Uterus (tissue), 4 donors: ENCODE results near the gene XPNPEP3. TPM values are rescaled to one million over a fixed set of nuclear protein-coding genes. Genes with fewer than 3 reads are reported as not detected.

Experiments used
- DNase-seq, 2 donors: peaks; one replicate each; pipeline ENCODE4 v3.0.0-alpha.2; 2019 to 2020
- H3K27ac ChIP-seq, 2 donors: fragments of 200-600 bp; sonication (generic); 1 replicate in 1 of 2; 2 replicates in 1 of 2; pipeline ENCODE4 v1.5.1; 2016 to 2018
- H3K27me3 ChIP-seq, 2 donors: fragments of 200-600 bp; sonication (generic); one replicate each; pipeline ENCODE4 v1.5.1; 2018 to 2019; ENCODE audit warnings: control low read depth in 1 of 2
- H3K36me3 ChIP-seq, 2 donors: fragments of 200-600 bp; sonication (generic); one replicate each; pipeline ENCODE4 v1.5.1; 2019; ENCODE audit warnings: control low read depth in 1 of 2
- H3K4me1 ChIP-seq, 2 donors: fragments of 200-600 bp; sonication (generic); one replicate each; pipeline ENCODE4 v1.5.1; 2018 to 2019; ENCODE audit warnings: control low read depth in 1 of 2
- H3K4me3 ChIP-seq, 2 donors: fragments of 200-600 bp; sonication (generic); 1 replicate in 1 of 2; 2 replicates in 1 of 2; pipeline ENCODE4 v1.5.1; 2018 to 2019; ENCODE audit warnings: mild to moderate bottlenecking in 1 of 2
- H3K9me3 ChIP-seq, 2 donors: fragments of 200-600 bp; sonication (generic); one replicate each; pipeline ENCODE4 v1.5.1; 2019; ENCODE audit warnings: control low read depth in 1 of 2
- POLR2A ChIP-seq, 2 donors: fragments of 450-650 bp; IDR thresholded peaks; one replicate each; pipeline ENCODE4 v1.6.1; 2016; ENCODE audit warnings: antibody characterized with exemption in 2 of 2, mild to moderate bottlenecking in 1 of 2, moderate library complexity in 1 of 2
- intact Hi-C: fragments of 100-400 bp; cut with DNase I; formaldehyde crosslinking; loops from one replicate; pipeline ENCODE4 v1.15.1; 2023; ENCODE audit warnings: low total_unique reads
- microRNA-seq: library from miRNA; unstranded; fragments of <30 nt; microRNA quantifications from one replicate; pipeline ENCODE4, GENCODE V29; 2016; ENCODE audit warnings: borderline microRNAs expressed, borderline replicate concordance
- small RNA-seq: library from RNA; depleted of rRNA; stranded (forward); fragments of <200 nt; gene quantifications from one replicate; pipeline ENCODE3, GENCODE V24; 2016
- total RNA-seq, 4 donors: library from RNA; depleted of rRNA in 3 of 4; stranded (reverse); fragments of >200 nt in 3 of 4; gene quantifications; one replicate each; pipeline versions ENCODE4 v1.1.0 to v1.2.4, GENCODE V29; 2014 to 2023
- TF ChIP-seq, protein P1 (sequence below), 4 experiments: fragments of 200-600 bp in 2 of 4; fragments of 450-650 bp in 2 of 4; sonication (generic) in 2 of 4; IDR thresholded peaks; one replicate each; pipeline ENCODE4 v1.5.1; 2016 to 2019; ENCODE audit warnings: antibody characterized with exemption in 4 of 4, mild to moderate bottlenecking in 2 of 4, moderate library complexity in 1 of 4
- donor health status: DM: yes; HTN: yes; CAD: no.

Gene XPNPEP3
- total RNA-seq, 4 donors from 2014 or later, result 1.5 to 25.6 (median 8.0) TPM

DNA sequence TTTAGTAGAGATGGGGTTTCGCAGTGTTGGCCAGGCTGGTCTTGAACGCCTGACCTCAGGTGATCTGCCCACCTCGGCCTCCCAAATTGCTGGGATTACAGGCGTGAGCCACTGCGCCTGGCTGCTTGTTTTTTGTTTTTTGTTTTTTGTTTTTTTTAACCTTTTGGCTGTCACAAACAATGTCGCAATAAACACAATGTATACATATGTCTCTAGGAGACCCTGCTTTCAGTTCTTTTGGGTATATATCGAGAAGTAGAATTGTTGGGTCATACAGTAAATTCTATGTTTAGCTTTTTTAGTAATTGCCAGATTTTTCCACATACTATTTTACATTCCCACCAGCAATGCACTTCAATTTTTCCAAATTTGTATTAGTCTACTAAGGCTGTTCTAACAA lies 122.2 kb downstream of the XPNPEP3 start:
- intact Hi-C loops, result no loop called here
- H3K27me3 ChIP-seq, result no peaks in the 10 kb centered on the region
- no peak for DNase-seq
- H3K9me3 ChIP-seq, result no peaks in the 10 kb centered on the region
- no peaks in the 10 kb centered on the region for H3K36me3 ChIP-seq
- H3K27ac ChIP-seq, result no peak overlapping the region
- TF ChIP-seq, protein P1, sequence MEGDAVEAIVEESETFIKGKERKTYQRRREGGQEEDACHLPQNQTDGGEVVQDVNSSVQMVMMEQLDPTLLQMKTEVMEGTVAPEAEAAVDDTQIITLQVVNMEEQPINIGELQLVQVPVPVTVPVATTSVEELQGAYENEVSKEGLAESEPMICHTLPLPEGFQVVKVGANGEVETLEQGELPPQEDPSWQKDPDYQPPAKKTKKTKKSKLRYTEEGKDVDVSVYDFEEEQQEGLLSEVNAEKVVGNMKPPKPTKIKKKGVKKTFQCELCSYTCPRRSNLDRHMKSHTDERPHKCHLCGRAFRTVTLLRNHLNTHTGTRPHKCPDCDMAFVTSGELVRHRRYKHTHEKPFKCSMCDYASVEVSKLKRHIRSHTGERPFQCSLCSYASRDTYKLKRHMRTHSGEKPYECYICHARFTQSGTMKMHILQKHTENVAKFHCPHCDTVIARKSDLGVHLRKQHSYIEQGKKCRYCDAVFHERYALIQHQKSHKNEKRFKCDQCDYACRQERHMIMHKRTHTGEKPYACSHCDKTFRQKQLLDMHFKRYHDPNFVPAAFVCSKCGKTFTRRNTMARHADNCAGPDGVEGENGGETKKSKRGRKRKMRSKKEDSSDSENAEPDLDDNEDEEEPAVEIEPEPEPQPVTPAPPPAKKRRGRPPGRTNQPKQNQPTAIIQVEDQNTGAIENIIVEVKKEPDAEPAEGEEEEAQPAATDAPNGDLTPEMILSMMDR (IDR thresholded peaks at IDR 0.05), result no peak
- no peak for TF ChIP-seq POLR2A (IDR thresholded peaks at IDR 0.05)
- no peaks in the 10 kb centered on the region for H3K4me1 ChIP-seq
- no peak overlapping the region for H3K4me3 ChIP-seq

DNA sequence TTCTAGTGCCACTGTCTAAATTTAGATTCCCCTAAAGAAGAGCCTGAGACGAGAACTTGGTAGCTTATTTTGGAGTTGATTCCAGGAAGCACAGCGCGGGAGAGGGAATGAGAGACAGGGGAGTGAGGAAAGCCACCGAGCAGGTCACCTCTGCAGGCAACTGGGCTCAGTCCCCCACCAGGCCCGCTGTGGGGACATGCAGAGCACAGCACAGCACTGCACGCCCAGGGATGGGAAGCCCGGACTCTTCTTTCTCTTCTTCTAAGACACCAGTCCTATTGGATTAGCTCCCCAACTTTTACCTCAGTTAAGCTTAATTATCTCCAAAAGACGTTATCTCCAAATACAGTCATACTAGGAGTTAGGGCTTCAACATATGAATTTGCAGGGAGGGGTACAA lies 122.9 kb downstream of the XPNPEP3 start:
- Histone ChIP-seq H3K36me3 (no peaks in the 10 kb centered on the region), H3K27ac (no peak overlapping the region), H3K27me3 (no peaks in the 10 kb centered on the region), H3K4me1 (no peaks in the 10 kb centered on the region), H3K9me3 (no peaks in the 10 kb centered on the region), H3K4me3 (no peak overlapping the region)
- no peak for DNase-seq
- intact Hi-C loops, result no loop called here
- TF ChIP-seq, protein P1 (IDR thresholded peaks at IDR 0.05), result no peak
- TF ChIP-seq POLR2A (IDR thresholded peaks at IDR 0.05), result no peak

Small RNA genes within 50 kb of the gene (microRNA-seq; reads per million reads assigned to microRNA genes)
- not detected for gene MIR4766

Small RNA genes within 50 kb of the gene (small RNA-seq; reads per million reads assigned to genes)
- gene MIR4766 (not detected), gene RF00017 (not detected), gene RNU6-379P (not detected)

Other genes starting within 250 kb of the XPNPEP3 start
- gene MRTFA, start 220.4 kb upstream of the XPNPEP3 start, total RNA-seq, result 100 to 1,000 TPM in 1 of 4 donors, 10 to 100 TPM in 3; 32.6 to 173 (median 76.1) TPM
- gene MCHR1, start 177.7 kb upstream of the XPNPEP3 start, total RNA-seq, result 1 to 10 TPM; 1.0 to 2.4 (median 1.7) TPM
- 10 to 100 TPM; 12.6 to 34.5 (median 20.7) TPM for gene SLC25A17, start 37.8 kb upstream of the XPNPEP3 start, total RNA-seq
- gene ST13, start 509 bp upstream of the XPNPEP3 start, total RNA-seq, result 100 to 1,000 TPM; 139 to 285 (median 189) TPM
- not detected for gene DNAJB7, start 5.0 kb downstream of the XPNPEP3 start, total RNA-seq
- 10 to 100 TPM; 33.8 to 75.9 (median 57.6) TPM for gene RBX1, start 94.2 kb downstream of the XPNPEP3 start, total RNA-seq
- 100 to 1,000 TPM in 1 of 4 donors, 10 to 100 TPM in 3; 18.8 to 116 (median 72.5) TPM for gene EP300, start 235.4 kb downstream of the XPNPEP3 start, total RNA-seq